Keratinocyte (primary cell): ENCODE results near the gene TJP3.

ENCODE experiments used
- CTCF ChIP-seq, 3 experiments: IDR thresholded peaks in 1 of 3; conservative IDR thresholded peaks in 1 of 3; optimal IDR thresholded peaks in 1 of 3; 2 replicates in 2 of 3; 3 replicates in 1 of 3; pipeline versions ENCODE3 to v1.5.1; 2011; ENCODE audit warnings: low read length in 3 of 3, mild to moderate bottlenecking in 3 of 3, moderate library complexity in 2 of 3, control low read depth in 1 of 3, inconsistent platforms in 1 of 3; ENCODE audit not compliant: insufficient read depth in 2 of 3; ENCODE audit errors: extremely low read depth in 1 of 3
- EZH2 ChIP-seq: IDR thresholded peaks from one replicate; pipeline ENCODE4 v1.6.1; 2012; ENCODE audit warnings: inconsistent platforms, mild to moderate bottlenecking, low read length, moderate library complexity

GRCh38 chr19:3751236-3751635 is 43.1 kb downstream of the TJP3 start:
- TF ChIP-seq CTCF (optimal IDR thresholded peaks at IDR 0.05 in 1 of 3, IDR thresholded peaks at IDR 0.05 in 1 of 3, conservative IDR thresholded peaks at IDR 0.05 in 1 of 3; ENCODE audit: extremely low read depth in 1 of 3, insufficient read depth in 2 of 3, low read length in 3 of 3) (no peak), EZH2 (no peak)
